NCI-H1048 (cell line): ENCODE data around the gene ALAS1.

ENCODE experiments used
- DNase-seq: peaks from one replicate; lab custom pipeline; 2025; lab: John Stamatoyannopoulos, UW

Gene ALAS1

GRCh38 chr3:52221141-52221562 lies 23.2 kb downstream of the ALAS1 start:
- DNase-seq = no peak

GRCh38 chr3:52221563-52222318 lies 23.8 kb downstream of the ALAS1 start:
- no peak for DNase-seq

- no peak for DNase-seq
Measured at GRCh38 chr3:52222319-52223221, 24.6 kb downstream of the ALAS1 start.

GRCh38 chr3:52223449-52224408 lies 25.8 kb downstream of the ALAS1 start:
- DNase-seq = no peak

GRCh38 chr3:52225452-52226228 lies 27.7 kb downstream of the ALAS1 start, which contains the start of gene TLR9:
TLR9 (minus strand) TSS chr3:52225645; CDS start chr3:52225529, 116 bp downstream.
- no peak for DNase-seq

GRCh38 chr3:52226229-52226817 lies 28.4 kb downstream of the ALAS1 start:
- DNase-seq = no peak

GRCh38 chr3:52227117-52227516 lies 29.2 kb downstream of the ALAS1 start:
- no peak for DNase-seq

GRCh38 chr3:52227766-52228165 lies 29.8 kb downstream of the ALAS1 start:
- no peak for DNase-seq

GRCh38 chr3:52228266-52228665 lies 30.3 kb downstream of the ALAS1 start:
- DNase-seq = no peak

- DNase-seq = no peak
Measured at GRCh38 chr3:52228751-52229291, 30.9 kb downstream of the ALAS1 start.

- DNase-seq = no peak
Measured at GRCh38 chr3:52229656-52230055, 31.7 kb downstream of the ALAS1 start.

GRCh38 chr3:52230461-52230860 lies 32.5 kb downstream of the ALAS1 start:
- no peak for DNase-seq

GRCh38 chr3:52230889-52231499 lies 33.0 kb downstream of the ALAS1 start:
- DNase-seq = no peak

GRCh38 chr3:52231502-52232278 lies 33.7 kb downstream of the ALAS1 start:
- peak; percentile 19 for DNase-seq

- no peak for DNase-seq
Measured at GRCh38 chr3:52232279-52233107, 34.5 kb downstream of the ALAS1 start.

GRCh38 chr3:52233108-52233591 lies 35.2 kb downstream of the ALAS1 start:
- no peak for DNase-seq

GRCh38 chr3:52233968-52234367 lies 36.0 kb downstream of the ALAS1 start:
- DNase-seq = no peak
